GM12873 (cell line): ENCODE data around the gene ELMO1.

Source experiments
- CTCF ChIP-seq: IDR thresholded peaks from 2 replicates; pipeline ENCODE4 v1.5.1; 2012; ENCODE audit warnings: low read depth, mild to moderate bottlenecking, moderate library complexity, low read length, control low read depth; ENCODE audit not compliant: insufficient read depth; ENCODE audit errors: missing control alignments

Gene ELMO1

DNA sequence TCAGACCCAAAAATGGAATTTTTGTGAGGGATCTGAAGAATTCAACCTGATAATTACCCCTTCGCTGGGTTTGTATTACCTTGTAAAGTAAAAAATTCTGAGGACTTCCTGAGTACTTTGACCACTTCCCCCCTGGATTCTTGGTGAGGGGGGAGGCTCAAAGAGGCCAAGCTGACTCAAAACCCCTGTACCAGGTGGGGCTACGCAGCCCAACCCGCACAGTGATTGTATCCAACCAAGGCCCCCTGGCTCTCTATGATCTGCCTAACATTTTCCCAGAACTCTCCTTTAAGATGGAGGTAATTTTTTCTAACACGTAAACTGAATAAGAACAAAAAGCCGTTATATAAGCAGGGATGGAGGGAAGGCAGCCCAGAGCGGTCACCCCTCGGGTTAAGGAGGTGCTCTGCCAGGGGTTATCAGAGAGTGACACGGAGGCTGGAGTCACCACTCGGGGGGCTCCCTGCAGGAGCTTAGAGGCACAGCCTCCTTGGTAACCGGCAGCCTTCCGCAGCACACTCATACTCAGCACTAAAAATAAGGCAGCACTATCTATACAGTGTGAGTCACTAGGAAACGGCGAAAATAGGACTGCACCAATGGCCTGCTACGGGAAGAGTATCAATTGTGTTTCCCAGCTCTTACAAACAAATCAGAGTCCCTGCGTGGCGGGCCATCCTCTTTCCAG lies 255.4 kb downstream of the ELMO1 start:
- TF ChIP-seq CTCF: no peak

- TF ChIP-seq CTCF: no peak
Observed at GRCh38 chr7:37191797-37192196, 256.9 kb downstream of the ELMO1 start.

DNA sequence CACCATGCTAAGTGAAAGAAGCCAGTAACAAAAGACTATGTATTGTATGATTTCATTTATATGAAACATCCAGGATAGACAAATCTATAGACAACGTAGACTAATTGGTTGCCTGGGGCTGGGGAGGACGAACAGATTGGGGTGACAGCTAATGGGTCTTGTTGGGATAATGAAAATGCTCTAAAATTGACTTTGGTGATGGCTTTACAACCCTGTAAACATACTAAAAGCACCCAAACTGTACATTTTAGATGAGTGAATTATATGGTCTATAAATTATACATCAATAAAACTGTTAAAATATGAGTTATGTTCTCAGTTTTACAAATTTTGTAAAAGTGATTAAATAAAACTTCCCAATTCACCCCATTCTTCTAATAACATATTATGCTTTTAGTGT lies 261.5 kb downstream of the ELMO1 start:
- TF ChIP-seq CTCF: no peak

DNA sequence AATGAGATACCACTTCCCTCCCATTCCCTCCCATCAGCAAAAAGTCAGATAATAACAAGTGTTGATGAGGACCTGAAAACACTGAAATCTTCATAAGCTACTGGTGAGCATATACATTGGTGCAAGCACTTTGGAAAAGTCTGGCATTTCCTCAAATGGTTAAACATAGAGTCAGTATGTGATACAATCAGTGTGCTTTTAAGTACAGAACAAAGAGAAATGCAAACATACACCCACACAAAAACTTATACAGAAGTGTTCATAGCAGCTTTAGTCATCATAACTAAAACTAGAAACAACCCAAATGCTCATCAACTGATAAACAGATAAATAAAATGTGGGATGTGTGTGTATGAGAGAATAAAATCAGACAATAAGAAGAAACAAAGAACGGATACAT lies 261.9 kb downstream of the ELMO1 start:
- no peak for TF ChIP-seq CTCF

DNA sequence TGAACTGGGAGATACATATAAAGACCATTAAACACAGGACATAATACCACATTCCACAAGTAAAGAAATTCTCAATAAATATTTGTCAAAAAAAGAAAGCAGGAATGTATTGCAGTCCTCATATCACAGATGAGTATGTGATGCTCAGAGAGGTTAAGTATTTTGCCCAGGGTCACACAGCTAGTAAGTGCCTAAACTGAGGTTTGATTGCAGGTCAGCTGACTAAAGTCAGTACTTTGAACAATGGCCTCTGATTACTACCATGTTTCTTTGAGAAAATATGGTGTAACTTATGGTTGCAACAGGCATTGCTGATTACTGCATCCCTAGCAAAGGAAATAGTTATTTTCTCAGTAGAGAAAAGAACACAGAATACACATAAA lies 267.1 kb downstream of the ELMO1 start:
- no peak for TF ChIP-seq CTCF

DNA sequence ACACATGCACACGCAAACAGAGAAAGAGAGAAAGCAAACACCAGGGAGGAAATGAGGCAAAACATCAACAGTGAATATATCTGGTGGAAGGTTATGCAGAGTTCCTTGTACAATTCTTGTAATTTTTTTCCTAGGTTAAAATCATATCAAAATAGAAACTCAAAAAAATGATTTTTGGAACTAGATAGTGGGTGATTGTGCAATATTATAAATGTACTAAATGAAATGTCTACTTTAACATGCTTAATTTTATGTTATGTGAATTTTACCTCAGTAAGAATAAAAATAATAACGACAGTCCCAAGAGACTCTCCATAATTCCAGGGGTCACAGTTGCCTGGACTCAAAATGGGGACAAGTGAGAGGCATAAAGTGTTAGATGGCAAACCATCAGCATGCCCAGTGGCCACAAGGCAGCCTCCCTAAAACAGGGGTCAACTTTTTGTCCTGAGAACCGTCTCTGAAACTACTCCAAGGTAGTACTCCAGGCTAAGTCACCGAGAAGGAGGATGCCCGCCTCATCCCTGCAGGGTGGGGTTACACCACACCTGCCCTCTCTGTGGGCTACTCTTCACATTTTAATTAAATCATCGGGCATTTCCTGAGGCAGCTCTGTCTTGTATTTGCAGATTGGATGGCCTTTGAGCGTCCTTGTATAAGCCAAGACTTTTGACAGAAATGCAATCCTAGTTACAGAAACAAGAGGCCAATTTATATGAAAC lies 267.7 kb downstream of the ELMO1 start:
- TF ChIP-seq CTCF: no peak

DNA sequence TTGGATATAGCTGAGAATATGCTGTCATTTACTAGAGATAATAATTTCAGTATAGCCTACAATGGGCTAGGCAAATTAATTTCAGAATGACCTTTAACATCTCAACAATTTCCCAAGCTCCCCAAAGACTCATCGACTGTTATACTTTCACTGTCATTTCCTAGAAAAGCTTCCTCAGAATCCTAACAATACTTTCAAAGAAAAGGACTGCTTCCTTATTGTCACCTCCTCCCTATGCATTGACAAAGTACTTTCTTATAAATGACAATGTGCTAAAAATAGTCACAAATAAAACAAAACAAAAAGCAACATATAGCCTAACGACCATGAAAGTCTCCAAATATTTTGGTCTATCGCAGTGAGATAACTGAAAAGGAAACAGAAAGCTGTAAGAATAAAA lies 272.6 kb downstream of the ELMO1 start:
- TF ChIP-seq CTCF: no peak
